IMR-90 (cell line): ENCODE data around the gene TSHB.

Experiments used
- CTCF ChIP-seq: conservative IDR thresholded peaks from 2 replicates; pipeline ENCODE4 v1.5.1; 2012; ENCODE audit warnings: mild to moderate bottlenecking, low read depth, low read length, improper control_type of control experiment
- RAD21 ChIP-seq: IDR thresholded peaks from 2 replicates; pipeline ENCODE4 v1.6.1; 2012; ENCODE audit warnings: low read length, improper control_type of control experiment

GRCh38 chr1:115063228-115063901 is 33.7 kb downstream of the TSHB start:
- TF ChIP-seq CTCF (no peak), RAD21 (no peak)
